Keratinocyte (primary cell): Measurements from ENCODE around the gene NPRL2. TPM values are rescaled to one million over a fixed set of nuclear protein-coding genes. Genes with fewer than 3 reads are reported as not detected.
A peak's percentile ranks its signal among the peaks of the same experiment; 100 is the strongest.

ENCODE experiments used
- DNase-seq: peaks from one replicate; pipeline ENCODE4 v3.0.0-alpha.2; 2011; ENCODE audit warnings: low read depth, missing footprints, low spot score
- FAIRE-seq: peaks from 2 replicates; lab custom pipeline; 2011; peaks lifted over from hg19 to GRCh38; lab: Jason Lieb, UNC
- H2AFZ ChIP-seq: 2 replicates; pipeline ENCODE4 v1.6.0; 2012; ENCODE audit warnings: low read length, control low read depth, inconsistent platforms; ENCODE audit not compliant: control insufficient read depth
- H3K27ac ChIP-seq: 2 replicates; pipeline ENCODE4 v1.5.1; 2011; ENCODE audit warnings: low read length; ENCODE audit not compliant: control insufficient read depth, insufficient read depth
- H3K27me3 ChIP-seq: 3 replicates; pipeline ENCODE4 v1.6.0; 2011; ENCODE audit warnings: low read length; ENCODE audit not compliant: control insufficient read depth, insufficient read depth; ENCODE audit errors: extremely low read depth
- H3K36me3 ChIP-seq, 2 experiments: 2 replicates in 1 of 2; 3 replicates in 1 of 2; pipeline ENCODE4 v1.5.1; 2011; ENCODE audit warnings: low read length in 2 of 2, mild to moderate bottlenecking in 1 of 2; ENCODE audit not compliant: control insufficient read depth in 2 of 2, insufficient read depth in 2 of 2; ENCODE audit errors: extremely low read depth in 1 of 2
- H3K4me1 ChIP-seq: 3 replicates; pipeline ENCODE4 v1.5.1; 2011; ENCODE audit warnings: low read length; ENCODE audit not compliant: control insufficient read depth, insufficient read depth; ENCODE audit errors: extremely low read depth
- H3K4me2 ChIP-seq: 3 replicates; pipeline ENCODE4 v1.6.0; 2011; ENCODE audit warnings: low read depth, low read length; ENCODE audit not compliant: control insufficient read depth, insufficient read depth; ENCODE audit errors: extremely low read depth
- H3K4me3 ChIP-seq, 3 experiments: fragments of 200-600 bp in 1 of 3; sonication (generic) in 1 of 3; 2 replicates in 2 of 3; 3 replicates in 1 of 3; pipeline ENCODE4 v1.5.1; 2011 to 2016; ENCODE audit warnings: low read length in 3 of 3, mild to moderate bottlenecking in 3 of 3, control low read depth in 2 of 3, inconsistent platforms in 1 of 3, low read depth in 1 of 3, mixed read lengths in 1 of 3, mixed run types in 1 of 3, moderate library complexity in 1 of 3; ENCODE audit not compliant: control insufficient read depth in 2 of 3, insufficient read depth in 2 of 3; ENCODE audit errors: extremely low read depth in 1 of 3
- H3K79me2 ChIP-seq: 2 replicates; pipeline ENCODE4 v1.6.0; 2012; ENCODE audit warnings: low read length; ENCODE audit not compliant: control insufficient read depth, insufficient read depth
- H3K9ac ChIP-seq: 3 replicates; pipeline ENCODE4 v1.6.0; 2011; ENCODE audit warnings: low read length; ENCODE audit not compliant: control insufficient read depth, insufficient read depth; ENCODE audit errors: extremely low read depth
- H3K9me1 ChIP-seq: 3 replicates; pipeline ENCODE4 v1.6.0; 2011; ENCODE audit warnings: low read length; ENCODE audit not compliant: control insufficient read depth, insufficient read depth; ENCODE audit errors: extremely low read depth
- H3K9me3 ChIP-seq: 2 replicates; pipeline ENCODE4 v1.5.1; 2012; ENCODE audit warnings: low read depth, low read length; ENCODE audit not compliant: control insufficient read depth
- H4K20me1 ChIP-seq: 3 replicates; pipeline ENCODE4 v1.6.0; 2011; ENCODE audit warnings: low read length; ENCODE audit not compliant: control insufficient read depth, insufficient read depth; ENCODE audit errors: extremely low read depth
- CTCF ChIP-seq, 3 experiments: IDR thresholded peaks in 1 of 3; conservative IDR thresholded peaks in 1 of 3; optimal IDR thresholded peaks in 1 of 3; 2 replicates in 2 of 3; 3 replicates in 1 of 3; pipeline versions ENCODE3 to v1.5.1; 2011; ENCODE audit warnings: low read length in 3 of 3, mild to moderate bottlenecking in 3 of 3, moderate library complexity in 2 of 3, control low read depth in 1 of 3, inconsistent platforms in 1 of 3; ENCODE audit not compliant: insufficient read depth in 2 of 3; ENCODE audit errors: extremely low read depth in 1 of 3
- EZH2 ChIP-seq: IDR thresholded peaks from one replicate; pipeline ENCODE4 v1.6.1; 2012; ENCODE audit warnings: inconsistent platforms, mild to moderate bottlenecking, low read length, moderate library complexity
- dilution Hi-C: fragments of 300-500 bp; cut with MboI; formaldehyde crosslinking; loops from one replicate; pipeline ENCODE4 v1.7.0; 2020; ENCODE audit warnings: low sequenced_read_pairs; ENCODE audit not compliant: extremely low pct_ligation_motif_present
- polyA plus RNA-seq, 5 experiments: library from polyadenylated mRNA; depleted of rRNA in 3 of 5; stranded (reverse) in 3 of 5; stranded (forward) in 1 of 5; unstranded in 1 of 5; fragments of >200 nt; gene quantifications; 1 replicate in 1 of 5; 2 replicates in 3 of 5; 3 replicates in 1 of 5; pipeline versions ENCODE4 v1.2.1 to v1.2.3, GENCODE V29; 2011 to 2012; ENCODE audit warnings: missing spikeins in 2 of 5, low read depth in 1 of 5, low replicate concordance in 1 of 5

NPRL2 gene
- polyA plus RNA-seq, 1 donor (not counting 4 experiments of a cell fraction or from before 2014, with no cell fraction given) = 20.6 TPM

GRCh38 chr3:50303013-50303815, 47.4 kb downstream of the NPRL2 start, which contains the start of gene HYAL1:
Gene HYAL1 (minus strand): TSS chr3:50303574. CDS start chr3:50302956, 618 bp downstream.
- DNase-seq (no peak), FAIRE-seq (peak; percentile 13)
- peak within 1 kb of the TSS; percentile 41 for H3K9ac ChIP-seq

GRCh38 chr3:50302095-50303012, 48.2 kb downstream of the NPRL2 start:
- no peak for TF ChIP-seq CTCF (optimal IDR thresholded peaks at IDR 0.05 in 1 of 3, IDR thresholded peaks at IDR 0.05 in 1 of 3, conservative IDR thresholded peaks at IDR 0.05 in 1 of 3; ENCODE audit: extremely low read depth in 1 of 3, insufficient read depth in 2 of 3, low read length in 3 of 3)
- Histone ChIP-seq H3K9me3 (no peaks in the 10 kb centered on the region), H3K9me1 (peaks cover 5% of the 10 kb centered on the region), H3K79me2 (peaks cover 9% of the 10 kb centered on the region), H3K4me3 (no peak overlapping the region), H3K4me2 (peak overlapping the region; percentile 37), H3K4me1 (peaks cover 39% of the 10 kb centered on the region), H3K9ac (no peak overlapping the region), H4K20me1 (no peaks in the 10 kb centered on the region), H3K27ac (peak overlapping the region; percentile 60), H2AFZ (no peak overlapping the region), H3K27me3 (no peaks in the 10 kb centered on the region), H3K36me3 (no peaks in the 10 kb centered on the region)
- DNase-seq = no peak
- no peak for FAIRE-seq
- dilution Hi-C loops = no loop called here

More at GRCh38 chr3:50303013-50303815, 47.4 kb downstream of the NPRL2 start, which contains the start of gene HYAL1:
- H3K9me1 ChIP-seq = peaks cover 3% of the 10 kb centered on the region
- H2AFZ ChIP-seq = no peak within 1 kb of the TSS
- TF ChIP-seq CTCF (optimal IDR thresholded peaks at IDR 0.05 in 1 of 3, IDR thresholded peaks at IDR 0.05 in 1 of 3, conservative IDR thresholded peaks at IDR 0.05 in 1 of 3; ENCODE audit: extremely low read depth in 1 of 3, insufficient read depth in 2 of 3, low read length in 3 of 3) = peak in 2 of 3 experiments; percentile 12 to 26
- TF ChIP-seq EZH2 = no peak
- no peaks in the 10 kb centered on the region for H4K20me1 ChIP-seq
- dilution Hi-C loops = no loop called here
- H3K79me2 ChIP-seq = peaks cover 8% of the 10 kb centered on the region
- H3K9me3 ChIP-seq = no peaks in the 10 kb centered on the region
- no peaks in the 10 kb centered on the region for H3K36me3 ChIP-seq
- peaks cover 36% of the 10 kb centered on the region for H3K4me1 ChIP-seq
- H3K27me3 ChIP-seq = no peaks in the 10 kb centered on the region
- peak within 1 kb of the TSS; percentile 37 for H3K4me2 ChIP-seq
- H3K4me3 ChIP-seq = peak within 1 kb of the TSS in 2 of 3 experiments; percentile 11 to 14
- H3K27ac ChIP-seq = peak within 1 kb of the TSS; percentile 60
